22Rv1 (cell line): ENCODE measurements around the gene ZNF396.

Experiments
- ZFX ChIP-seq: fragments of 450-650 bp; IDR thresholded peaks from 2 replicates; pipeline ENCODE4 v1.6.1; 2017; ENCODE audit warnings: antibody characterized with exemption, borderline replicate concordance
- TF ChIP-seq, protein P1 (sequence below): fragments of 450-650 bp; IDR thresholded peaks from 2 replicates; pipeline ENCODE4 v1.5.1; 2017; ENCODE audit warnings: mild to moderate bottlenecking

DNA sequence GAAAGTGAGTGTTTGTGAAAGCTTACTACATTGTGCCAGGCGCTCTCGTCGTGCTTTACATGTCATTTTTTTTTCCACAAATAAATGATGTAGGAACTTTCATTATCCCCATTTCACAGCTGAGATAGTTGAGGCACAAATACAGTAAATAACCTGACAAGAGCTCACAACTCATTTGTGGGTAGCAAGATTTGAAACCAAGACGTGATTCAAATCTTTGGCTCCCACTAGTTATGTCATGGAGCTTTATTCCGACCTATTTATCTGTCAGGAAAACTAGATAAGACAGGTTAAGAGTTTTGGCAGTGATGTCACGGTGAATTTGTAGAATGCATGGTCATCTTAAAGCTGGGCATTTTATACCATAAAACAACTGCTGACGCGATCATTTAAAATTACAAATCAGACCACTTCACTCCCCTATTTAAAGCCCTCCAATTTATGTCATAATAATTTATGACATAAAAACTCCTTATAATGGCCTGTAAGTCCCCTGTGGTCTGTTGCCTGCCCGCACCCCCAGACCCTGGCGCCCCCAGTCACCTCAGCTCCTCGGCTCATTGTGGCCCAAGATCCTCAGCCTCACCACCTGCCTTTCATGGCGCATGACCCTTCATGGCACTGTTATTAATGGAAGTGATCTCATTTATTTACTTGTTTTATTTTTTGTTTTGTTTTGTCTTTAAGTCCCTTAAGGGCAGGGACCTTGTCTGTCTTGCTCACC, 32.2 kb downstream of the ZNF396 start:
- TF ChIP-seq, protein P1, sequence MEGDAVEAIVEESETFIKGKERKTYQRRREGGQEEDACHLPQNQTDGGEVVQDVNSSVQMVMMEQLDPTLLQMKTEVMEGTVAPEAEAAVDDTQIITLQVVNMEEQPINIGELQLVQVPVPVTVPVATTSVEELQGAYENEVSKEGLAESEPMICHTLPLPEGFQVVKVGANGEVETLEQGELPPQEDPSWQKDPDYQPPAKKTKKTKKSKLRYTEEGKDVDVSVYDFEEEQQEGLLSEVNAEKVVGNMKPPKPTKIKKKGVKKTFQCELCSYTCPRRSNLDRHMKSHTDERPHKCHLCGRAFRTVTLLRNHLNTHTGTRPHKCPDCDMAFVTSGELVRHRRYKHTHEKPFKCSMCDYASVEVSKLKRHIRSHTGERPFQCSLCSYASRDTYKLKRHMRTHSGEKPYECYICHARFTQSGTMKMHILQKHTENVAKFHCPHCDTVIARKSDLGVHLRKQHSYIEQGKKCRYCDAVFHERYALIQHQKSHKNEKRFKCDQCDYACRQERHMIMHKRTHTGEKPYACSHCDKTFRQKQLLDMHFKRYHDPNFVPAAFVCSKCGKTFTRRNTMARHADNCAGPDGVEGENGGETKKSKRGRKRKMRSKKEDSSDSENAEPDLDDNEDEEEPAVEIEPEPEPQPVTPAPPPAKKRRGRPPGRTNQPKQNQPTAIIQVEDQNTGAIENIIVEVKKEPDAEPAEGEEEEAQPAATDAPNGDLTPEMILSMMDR: no peak
- TF ChIP-seq ZFX: no peak
